MCF 10A (cell line): ENCODE data around the gene GPR152. TPM values are rescaled to one million over a fixed set of nuclear protein-coding genes. Genes with fewer than 3 reads are reported as not detected.
A peak's percentile ranks its signal among the peaks of the same experiment; 100 is the strongest.

Experiments used
- Bru-seq: library from RNA; stranded (reverse); fragments of 400-500 nt; gene quantifications from one replicate; lab custom pipeline; 2021; lab: Mats Ljungman, UMichigan
- BruChase-seq, 2 experiments: library from RNA; stranded (reverse); fragments of 400-500 nt; gene quantifications; one replicate each; lab custom pipeline; 2021; lab: Mats Ljungman, UMichigan
- BruUV-seq: library from RNA; stranded (reverse); fragments of 400-500 nt; replicated peaks from 2 replicates; lab custom pipeline; 2021; lab: Mats Ljungman, UMichigan
- CTCF ChIA-PET: fragments of 300-600 bp; sonication (Branson Sonifier 250); formaldehyde crosslinking; extraction: SDS; loops from one replicate; lab custom pipeline; 2021; ENCODE audit warnings: antibody characterized with exemption, inconsistent platforms; lab: Yijun Ruan, JAX
- POLR2A ChIA-PET: fragments of 300-600, 350-650 bp; sonication (Branson Sonifier 250); formaldehyde crosslinking; extraction: SDS; loops from one replicate; lab custom pipeline; 2020; ENCODE audit warnings: antibody characterized with exemption, inconsistent platforms; lab: Yijun Ruan, JAX
- DNase-seq: peaks from one replicate; pipeline ENCODE4 v3.0.0-alpha.2; 2018; ENCODE audit not compliant: unreplicated experiment
- H3K27ac Mint-ChIP-seq: one replicate; pipeline ENCODE4 v1.8.0; 2022; ENCODE audit warnings: mild to moderate bottlenecking, low read depth, mixed read lengths; ENCODE audit not compliant: unreplicated experiment
- H3K27me3 Mint-ChIP-seq: one replicate; pipeline ENCODE4 v1.8.0; 2022; ENCODE audit warnings: mixed read lengths; ENCODE audit not compliant: insufficient read depth, unreplicated experiment
- H3K36me3 Mint-ChIP-seq: one replicate; pipeline ENCODE4 v1.8.0; 2022; ENCODE audit warnings: mild to moderate bottlenecking, moderate library complexity, mixed read lengths; ENCODE audit not compliant: insufficient read depth, unreplicated experiment
- H3K4me1 Mint-ChIP-seq: one replicate; pipeline ENCODE4 v1.8.0; 2022; ENCODE audit warnings: mixed read lengths; ENCODE audit not compliant: insufficient read depth, unreplicated experiment
- H3K4me3 Mint-ChIP-seq: one replicate; pipeline ENCODE4 v1.8.0; 2022; ENCODE audit warnings: mild to moderate bottlenecking, moderate library complexity, mixed read lengths; ENCODE audit not compliant: unreplicated experiment
- H3K9me3 Mint-ChIP-seq: one replicate; pipeline ENCODE4 v1.8.0; 2022; ENCODE audit warnings: mixed read lengths; ENCODE audit not compliant: unreplicated experiment
- intact Hi-C: fragments of 100-400 bp; cut with micrococcal nuclease; formaldehyde crosslinking; loops from 2 replicates; pipeline ENCODE4 v1.14.1; 2022
- long read RNA-seq: library from polyadenylated mRNA; stranded (forward); transcript quantifications from one replicate; pipeline ENCODE4 v2.0.0, GENCODE V29; 2022
- total RNA-seq: library from RNA; stranded (reverse); gene quantifications from 2 replicates; pipeline ENCODE4 v1.2.3, GENCODE V29; 2022
- TF ChIP-seq, protein P1 (sequence below): fragments of 200-600 bp; IDR thresholded peaks from one replicate; pipeline ENCODE4 v1.8.0; 2022; ENCODE audit warnings: antibody characterized with exemption, mild to moderate bottlenecking; ENCODE audit not compliant: unreplicated experiment

The GPR152 gene, protein sequence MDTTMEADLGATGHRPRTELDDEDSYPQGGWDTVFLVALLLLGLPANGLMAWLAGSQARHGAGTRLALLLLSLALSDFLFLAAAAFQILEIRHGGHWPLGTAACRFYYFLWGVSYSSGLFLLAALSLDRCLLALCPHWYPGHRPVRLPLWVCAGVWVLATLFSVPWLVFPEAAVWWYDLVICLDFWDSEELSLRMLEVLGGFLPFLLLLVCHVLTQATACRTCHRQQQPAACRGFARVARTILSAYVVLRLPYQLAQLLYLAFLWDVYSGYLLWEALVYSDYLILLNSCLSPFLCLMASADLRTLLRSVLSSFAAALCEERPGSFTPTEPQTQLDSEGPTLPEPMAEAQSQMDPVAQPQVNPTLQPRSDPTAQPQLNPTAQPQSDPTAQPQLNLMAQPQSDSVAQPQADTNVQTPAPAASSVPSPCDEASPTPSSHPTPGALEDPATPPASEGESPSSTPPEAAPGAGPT
- total RNA-seq (not detected in 2 replicates), Bru-seq, nascent RNA (not detected), BruChase-seq, experiment 1, labeled RNA remaining after a 6-hour chase (percentile 20 among the genes with signal in this experiment), BruChase-seq, experiment 2, labeled RNA remaining after a 2-hour chase (not detected)
- long read RNA-seq = 0 reads

DNA sequence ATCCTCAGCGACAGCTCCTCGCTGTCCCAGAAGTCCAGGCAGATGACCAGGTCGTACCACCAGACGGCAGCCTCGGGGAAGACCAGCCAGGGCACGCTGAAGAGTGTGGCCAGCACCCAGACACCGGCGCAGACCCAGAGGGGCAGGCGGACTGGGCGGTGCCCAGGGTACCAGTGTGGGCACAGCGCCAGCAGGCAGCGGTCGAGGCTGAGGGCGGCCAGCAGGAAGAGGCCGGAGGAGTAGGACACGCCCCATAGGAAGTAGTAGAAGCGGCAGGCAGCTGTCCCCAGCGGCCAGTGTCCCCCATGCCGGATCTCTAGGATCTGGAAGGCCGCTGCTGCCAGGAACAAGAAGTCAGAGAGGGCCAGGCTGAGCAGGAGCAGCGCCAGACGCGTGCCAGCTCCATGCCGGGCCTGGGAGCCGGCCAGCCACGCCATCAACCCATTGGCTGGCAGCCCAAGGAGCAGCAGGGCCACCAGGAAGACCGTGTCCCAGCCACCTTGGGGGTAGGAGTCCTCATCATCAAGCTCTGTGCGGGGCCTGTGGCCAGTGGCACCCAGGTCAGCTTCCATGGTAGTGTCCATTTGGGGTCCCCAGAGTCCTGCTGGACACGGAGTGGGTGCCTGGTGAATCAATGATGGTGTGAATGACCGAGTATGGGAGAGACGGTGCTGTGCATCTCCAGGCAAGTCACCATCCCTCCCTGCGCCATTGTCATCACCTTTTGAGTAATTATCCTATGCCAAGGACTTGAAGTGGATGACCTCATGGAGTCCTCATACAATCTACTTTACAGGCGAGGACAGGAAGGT is at the start of gene GPR152:
Gene GPR152 (minus strand): TSS at position 589 of the 812 bp plus-strand sequence. CDS start 5 bp downstream, at position 584.
- TF ChIP-seq, protein P1, sequence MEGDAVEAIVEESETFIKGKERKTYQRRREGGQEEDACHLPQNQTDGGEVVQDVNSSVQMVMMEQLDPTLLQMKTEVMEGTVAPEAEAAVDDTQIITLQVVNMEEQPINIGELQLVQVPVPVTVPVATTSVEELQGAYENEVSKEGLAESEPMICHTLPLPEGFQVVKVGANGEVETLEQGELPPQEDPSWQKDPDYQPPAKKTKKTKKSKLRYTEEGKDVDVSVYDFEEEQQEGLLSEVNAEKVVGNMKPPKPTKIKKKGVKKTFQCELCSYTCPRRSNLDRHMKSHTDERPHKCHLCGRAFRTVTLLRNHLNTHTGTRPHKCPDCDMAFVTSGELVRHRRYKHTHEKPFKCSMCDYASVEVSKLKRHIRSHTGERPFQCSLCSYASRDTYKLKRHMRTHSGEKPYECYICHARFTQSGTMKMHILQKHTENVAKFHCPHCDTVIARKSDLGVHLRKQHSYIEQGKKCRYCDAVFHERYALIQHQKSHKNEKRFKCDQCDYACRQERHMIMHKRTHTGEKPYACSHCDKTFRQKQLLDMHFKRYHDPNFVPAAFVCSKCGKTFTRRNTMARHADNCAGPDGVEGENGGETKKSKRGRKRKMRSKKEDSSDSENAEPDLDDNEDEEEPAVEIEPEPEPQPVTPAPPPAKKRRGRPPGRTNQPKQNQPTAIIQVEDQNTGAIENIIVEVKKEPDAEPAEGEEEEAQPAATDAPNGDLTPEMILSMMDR = no peak
- no peak within 1 kb of the TSS for H3K4me3 Mint-ChIP-seq
- no peaks in the 10 kb centered on the region for H3K9me3 Mint-ChIP-seq
- intact Hi-C loops = no loop called here
- no peak within 1 kb of the TSS for H3K27ac Mint-ChIP-seq
- no TSS peak for BruUV-seq
- no peak for DNase-seq
- H3K4me1 Mint-ChIP-seq = no peaks in the 10 kb centered on the region
- POLR2A ChIA-PET = no interaction called here
- CTCF ChIA-PET = interaction anchor here (0.8 kb wide), 1 partner anchor 51 kb away, joined by 3 read pairs; the partner anchor contains the start of gene PPP1CA
- no peaks in the 10 kb centered on the region for H3K27me3 Mint-ChIP-seq
- H3K36me3 Mint-ChIP-seq = peaks cover 4% of the 10 kb centered on the region

DNA sequence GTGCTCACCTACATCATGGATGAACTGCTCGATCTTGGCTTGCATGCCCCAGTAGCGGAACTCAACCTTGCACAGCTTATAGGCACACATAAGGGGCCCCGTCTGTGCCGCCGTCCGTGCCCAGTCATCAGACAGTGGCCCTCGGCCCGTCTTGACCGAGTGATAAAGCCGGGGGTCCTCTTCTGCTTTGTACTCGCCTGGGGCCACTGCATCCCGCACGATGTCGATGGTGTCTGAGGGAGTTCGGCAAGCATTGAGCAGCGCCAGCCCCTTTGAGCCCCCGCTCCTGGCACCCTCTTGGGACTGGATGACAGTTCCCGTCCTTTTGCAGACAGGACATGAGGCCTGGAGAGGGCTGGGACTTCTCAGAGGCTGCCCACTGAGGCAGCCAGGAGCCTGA is 49.3 kb upstream of the GPR152 start:
- no peaks in the 10 kb centered on the region for H3K9me3 Mint-ChIP-seq
- H3K4me3 Mint-ChIP-seq = no peak overlapping the region
- ChIA-PET CTCF (interaction anchor here (0.6 kb wide), 1 partner anchor 73 kb away, joined by 3 read pairs; no protein-coding TSS in a partner anchor), POLR2A (interaction anchor here (1.3 kb wide), 1 partner anchor 81 kb away, joined by 3 read pairs; no protein-coding TSS in a partner anchor)
- TF ChIP-seq, protein P1 = no peak
- intact Hi-C loops = no loop called here
- no TSS peak for BruUV-seq
- peaks cover 21% of the 10 kb centered on the region for H3K4me1 Mint-ChIP-seq
- no peak for DNase-seq
- H3K27me3 Mint-ChIP-seq = no peaks in the 10 kb centered on the region
- H3K36me3 Mint-ChIP-seq = peaks cover 26% of the 10 kb centered on the region
- H3K27ac Mint-ChIP-seq = no peak overlapping the region

DNA sequence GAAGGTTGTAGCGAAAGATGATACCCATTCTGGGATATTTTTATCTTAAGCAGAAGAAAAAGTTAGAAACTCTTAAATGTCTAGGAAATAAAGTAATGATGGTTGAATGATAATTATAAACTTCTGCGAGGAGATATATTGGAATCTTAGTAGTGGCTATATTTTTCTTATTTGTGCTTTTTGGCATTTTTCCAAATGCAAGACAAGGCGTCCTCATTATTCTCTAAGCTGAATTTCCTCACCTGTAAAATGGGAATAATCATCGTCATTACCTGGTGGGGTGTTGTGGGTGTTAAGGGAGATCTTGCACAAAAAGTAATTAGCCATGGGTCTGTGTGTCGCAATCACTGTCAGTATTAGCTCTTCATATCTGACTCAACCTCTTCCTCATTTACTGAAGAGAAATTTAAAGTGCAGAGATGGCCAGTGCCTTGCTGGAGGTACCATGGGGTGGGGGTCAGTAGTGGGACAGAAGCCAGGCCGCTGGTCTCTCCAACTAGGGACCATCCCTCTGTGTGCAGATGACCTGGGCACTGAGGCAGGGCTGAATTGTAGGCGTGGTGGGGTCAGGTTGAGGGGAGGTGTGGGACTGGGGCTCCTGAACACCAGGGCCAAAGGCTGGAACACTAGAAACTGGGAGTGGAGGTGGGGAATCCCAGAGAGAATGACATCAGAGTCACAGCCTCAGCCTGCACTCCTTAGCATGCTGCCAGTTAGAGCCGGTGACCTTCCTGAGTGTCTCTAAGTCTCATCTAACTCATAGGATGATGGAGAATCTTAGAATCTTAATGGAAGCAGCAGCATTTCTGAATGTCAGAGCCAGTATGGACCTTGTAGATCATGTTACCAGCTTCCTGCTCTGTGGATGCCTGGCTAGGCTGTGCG is 48.5 kb upstream of the GPR152 start:
- intact Hi-C loops = no loop called here
- TF ChIP-seq, protein P1 = no peak
- H3K4me3 Mint-ChIP-seq = no peak overlapping the region
- no peaks in the 10 kb centered on the region for H3K27me3 Mint-ChIP-seq
- no peaks in the 10 kb centered on the region for H3K9me3 Mint-ChIP-seq
- no TSS peak for BruUV-seq
- H3K27ac Mint-ChIP-seq = no peak overlapping the region
- ChIA-PET POLR2A (interaction anchor here (0.6 to 1.3 kb wide), 4 partner anchors 9 to 99 kb away, joined by 3 read pairs; no protein-coding TSS in a partner anchor), CTCF (interaction anchor here (0.5 kb wide), 2 partner anchors 26 to 135 kb away, joined by 3 to 5 read pairs; no protein-coding TSS in a partner anchor)
- H3K4me1 Mint-ChIP-seq = peaks cover 15% of the 10 kb centered on the region
- peak; percentile 32 for DNase-seq
- peaks cover 26% of the 10 kb centered on the region for H3K36me3 Mint-ChIP-seq
